Astrocyte (in vitro differentiated cells and primary cell): ENCODE data around the gene STYXL2.

Experiments
- EZH2 ChIP-seq: IDR thresholded peaks from 2 replicates; pipeline ENCODE4 v1.6.1; 2012; ENCODE audit warnings: mild to moderate bottlenecking, low read length, inconsistent platforms; ENCODE audit not compliant: insufficient read depth
- TF ChIP-seq, protein P1 (sequence below): IDR thresholded peaks from 2 replicates; pipeline ENCODE4 v1.5.1; 2011; ENCODE audit warnings: low read depth, mild to moderate bottlenecking, inconsistent platforms, low read length, moderate library complexity; ENCODE audit not compliant: insufficient read depth

DNA sequence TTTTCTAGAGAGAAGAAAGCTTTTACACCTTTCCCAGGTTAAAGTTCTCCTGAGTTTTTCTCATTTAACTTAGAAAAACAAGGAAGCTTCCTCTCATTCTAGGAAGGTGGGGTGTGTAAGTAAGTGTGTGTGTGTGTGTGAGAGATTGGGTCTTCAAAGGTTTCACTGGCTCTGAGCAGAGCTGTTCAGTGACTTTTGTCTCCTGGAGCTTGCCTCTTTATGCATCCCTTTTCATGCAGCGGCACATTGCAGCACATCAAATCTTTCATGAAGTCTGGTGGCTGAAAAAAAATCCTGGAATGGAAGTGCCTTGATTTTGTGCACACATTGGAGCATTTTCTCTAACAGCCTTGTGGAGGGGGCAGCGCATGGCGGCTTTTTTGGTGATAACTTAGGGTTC is 7.1 kb upstream of the STYXL2 start:
- TF ChIP-seq, protein P1, sequence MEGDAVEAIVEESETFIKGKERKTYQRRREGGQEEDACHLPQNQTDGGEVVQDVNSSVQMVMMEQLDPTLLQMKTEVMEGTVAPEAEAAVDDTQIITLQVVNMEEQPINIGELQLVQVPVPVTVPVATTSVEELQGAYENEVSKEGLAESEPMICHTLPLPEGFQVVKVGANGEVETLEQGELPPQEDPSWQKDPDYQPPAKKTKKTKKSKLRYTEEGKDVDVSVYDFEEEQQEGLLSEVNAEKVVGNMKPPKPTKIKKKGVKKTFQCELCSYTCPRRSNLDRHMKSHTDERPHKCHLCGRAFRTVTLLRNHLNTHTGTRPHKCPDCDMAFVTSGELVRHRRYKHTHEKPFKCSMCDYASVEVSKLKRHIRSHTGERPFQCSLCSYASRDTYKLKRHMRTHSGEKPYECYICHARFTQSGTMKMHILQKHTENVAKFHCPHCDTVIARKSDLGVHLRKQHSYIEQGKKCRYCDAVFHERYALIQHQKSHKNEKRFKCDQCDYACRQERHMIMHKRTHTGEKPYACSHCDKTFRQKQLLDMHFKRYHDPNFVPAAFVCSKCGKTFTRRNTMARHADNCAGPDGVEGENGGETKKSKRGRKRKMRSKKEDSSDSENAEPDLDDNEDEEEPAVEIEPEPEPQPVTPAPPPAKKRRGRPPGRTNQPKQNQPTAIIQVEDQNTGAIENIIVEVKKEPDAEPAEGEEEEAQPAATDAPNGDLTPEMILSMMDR: no peak
- no peak for TF ChIP-seq EZH2
